AG10803 (cell line): Measurements from ENCODE around the gene MAP3K9.
A peak's percentile ranks its signal among the peaks of the same experiment; 100 is the strongest.

Experiments used
- DNase-seq: peaks from one replicate; pipeline ENCODE4 v3.0.0; 2010; ENCODE audit warnings: low read depth
- H3K4me3 ChIP-seq: 2 replicates; pipeline ENCODE4 v1.5.1; 2011; ENCODE audit warnings: mild to moderate bottlenecking, low read length, control low read depth
- CTCF ChIP-seq: conservative IDR thresholded peaks from 2 replicates; pipeline ENCODE4 v1.5.1; 2011; ENCODE audit warnings: mild to moderate bottlenecking, low read length, control low read depth, inconsistent platforms

Gene MAP3K9

GRCh38 chr14:70830998-70831781 lies 21.9 kb upstream of the MAP3K9 start:
- TF ChIP-seq CTCF, result no peak
- H3K4me3 ChIP-seq, result no peak overlapping the region
- DNase-seq, result no peak

- TF ChIP-seq CTCF, result no peak
- no peak for DNase-seq
- H3K4me3 ChIP-seq, result no peak overlapping the region
These were observed 18.9 kb upstream of the MAP3K9 start for GRCh38 chr14:70828188-70828587.

GRCh38 chr14:70827752-70828151 lies 18.4 kb upstream of the MAP3K9 start:
- TF ChIP-seq CTCF, result no peak
- H3K4me3 ChIP-seq, result no peak overlapping the region
- no peak for DNase-seq

GRCh38 chr14:70827347-70827746 lies 18.0 kb upstream of the MAP3K9 start:
- peak; percentile 40 for DNase-seq
- peak; percentile 30; the same call in 1 of the 2 replicates for TF ChIP-seq CTCF
- no peak overlapping the region for H3K4me3 ChIP-seq

- no peak for DNase-seq
- H3K4me3 ChIP-seq, result no peak overlapping the region
- TF ChIP-seq CTCF, result no peak
These were observed 14.0 kb upstream of the MAP3K9 start for GRCh38 chr14:70823281-70823680.

GRCh38 chr14:70822530-70823185 lies 13.3 kb upstream of the MAP3K9 start:
- DNase-seq, result peak; percentile 24
- TF ChIP-seq CTCF, result no peak
- peak overlapping the region; percentile 73 for H3K4me3 ChIP-seq
